Stomach (tissue), 9 donors: ENCODE results near the gene CAP1. TPM values are rescaled to one million over a fixed set of nuclear protein-coding genes. Genes with fewer than 3 reads are reported as not detected.
A peak's percentile ranks its signal among the peaks of the same experiment; 100 is the strongest.

Source experiments
- DNase-seq, 2 donors: peaks; one replicate each; pipeline versions ENCODE4 v3.0.0 to v3.0.0-alpha.2; 2013 to 2019
- H3K27ac ChIP-seq, 5 donors: fragments of 200-600 bp in 4 of 5; sonication (generic) in 4 of 5; one replicate each; pipeline ENCODE4 v1.5.1; 2013 to 2019; ENCODE audit warnings: mild to moderate bottlenecking in 1 of 5, moderate library complexity in 1 of 5
- H3K27me3 ChIP-seq, 3 donors: fragments of 200-600 bp; sonication (generic); one replicate each; pipeline ENCODE4 v1.5.1; 2017 to 2019; ENCODE audit warnings: mixed run types in 1 of 3
- H3K36me3 ChIP-seq, 4 donors: fragments of 200-600 bp; sonication (generic); 1 replicate in 3 of 4; 2 replicates in 1 of 4; pipeline ENCODE4 v1.5.1; 2016 to 2019
- H3K4me1 ChIP-seq, 4 donors: fragments of 200-600 bp; sonication (generic); one replicate each; pipeline ENCODE4 v1.5.1; 2016 to 2019
- H3K4me3 ChIP-seq, 4 donors: fragments of 200-600 bp; sonication (generic) in 3 of 4; one replicate each; pipeline ENCODE4 v1.5.1; 2016 to 2019; ENCODE audit warnings: mild to moderate bottlenecking in 1 of 4
- H3K9me3 ChIP-seq, 4 donors: fragments of 200-600 bp; sonication (generic); one replicate each; pipeline ENCODE4 v1.5.1; 2016 to 2019
- CTCF ChIP-seq, 7 experiments: fragments of 450-650 bp in 4 of 7; fragments of 200-600 bp in 3 of 7; sonication (generic) in 3 of 7; IDR thresholded peaks; one replicate each; pipeline ENCODE4 v1.5.1; 2016 to 2019; ENCODE audit warnings: antibody characterized with exemption in 7 of 7, control low read depth in 2 of 7, mild to moderate bottlenecking in 1 of 7
- EP300 ChIP-seq: sonication (generic); formaldehyde crosslinking; IDR thresholded peaks from one replicate; pipeline ENCODE4 v1.6.1; 2017; ENCODE audit warnings: antibody characterized with exemption
- POLR2A ChIP-seq, 4 donors: fragments of 450-650 bp; IDR thresholded peaks; one replicate each; pipeline ENCODE4 v1.6.1; 2016; ENCODE audit warnings: antibody characterized with exemption in 4 of 4, control low read depth in 2 of 4, mild to moderate bottlenecking in 1 of 4, moderate library complexity in 1 of 4
- POLR2AphosphoS5 ChIP-seq, 3 donors: sonication (generic); formaldehyde crosslinking; IDR thresholded peaks; one replicate each; pipeline ENCODE4 v1.6.1; 2016; ENCODE audit warnings: antibody characterized with exemption in 3 of 3
- WGBS, 5 donors: extraction: QIAGEN DNeasy Blood & Tissue Kit in 3 of 5; methylation state at CpG; one replicate each; pipeline versions ENCODE4 v1.1.5 to v1.1.7; 2013 to 2018; 5-methylcytosine and 5-hydroxymethylcytosine counted together
- intact Hi-C: fragments of 100-400 bp; cut with DNase I; formaldehyde crosslinking; loops from one replicate; pipeline ENCODE4 v1.15.1; 2023; ENCODE audit warnings: low total_unique reads
- polyA plus RNA-seq, 3 donors: library from polyadenylated mRNA; stranded (reverse); fragments of 200-250 nt; gene quantifications; one replicate each; pipeline ENCODE4 v1.2.3, GENCODE V29; 2013
- total RNA-seq, 5 donors: library from RNA; depleted of rRNA; stranded (reverse); fragments of >200 nt; gene quantifications; one replicate each; pipeline versions ENCODE4 v1.1.0 to v1.2.3, GENCODE V29; 2014 to 2016
- donor health status: healthy with polysubstance abuse.
- donor health status: Bipolar disorder and iron deficiency.
- donor health status: healthy.

Gene CAP1
- total and polyA plus RNA-seq, 8 donors = 95.5 to 252 (median 154) TPM

- TF ChIP-seq POLR2AphosphoS5 (IDR thresholded peaks at IDR 0.05) (no peak), EP300 (no peak), POLR2A (IDR thresholded peaks at IDR 0.05) (no peak), CTCF (IDR thresholded peaks at IDR 0.05) (no peak)
- intact Hi-C loops = no loop called here
- DNase-seq = no peak
- Histone ChIP-seq H3K9me3 (no peaks in the 10 kb centered on the region), H3K36me3 (peaks cover 22 to 44% (median 39%) of the 10 kb centered on the region in 4 donors), H3K4me1 (peaks cover 59 to 98% (median 76%) of the 10 kb centered on the region in 4 donors), H3K27ac (peak overlapping the region; percentile 10 to 86 (median 76)), H3K27me3 (no peaks in the 10 kb centered on the region), H3K4me3 (no peak overlapping the region)
- WGBS, 5 donors = 86 to 93% (median 90%) methylated on average over 1 of the region's 1 CpG
These were observed 17.5 kb downstream of the CAP1 start for GRCh38 chr1:40058097-40058452.

GRCh38 chr1:40058453-40059337 lies 18.2 kb downstream of the CAP1 start:
- WGBS, 5 donors = 63 to 71% (median 70%) methylated on average over 7 of the region's 7 CpGs
- Histone ChIP-seq H3K4me1 (peaks cover 57 to 98% (median 71%) of the 10 kb centered on the region in 4 donors), H3K9me3 (no peaks in the 10 kb centered on the region), H3K36me3 (peaks cover 28 to 50% (median 46%) of the 10 kb centered on the region in 4 donors), H3K27ac (peak overlapping the region; percentile 68 to 86 (median 76)), H3K27me3 (no peaks in the 10 kb centered on the region), H3K4me3 (peak overlapping the region in 1 of 4 donors; percentile 11)
- TF ChIP-seq EP300 (no peak), POLR2A (IDR thresholded peaks at IDR 0.05) (no peak), POLR2AphosphoS5 (IDR thresholded peaks at IDR 0.05) (no peak), CTCF (IDR thresholded peaks at IDR 0.05) (no peak)
- no peak for DNase-seq
- intact Hi-C loops = no loop called here

- WGBS, 5 donors = 20 to 38% (median 29%) methylated on average over 4 of the region's 4 CpGs
- intact Hi-C loops = no loop called here
- H3K9me3 ChIP-seq = no peaks in the 10 kb centered on the region
- peak in 1 of 2 donors; percentile 50 for DNase-seq
- H3K4me1 ChIP-seq = peaks cover 54 to 95% (median 67%) of the 10 kb centered on the region in 4 donors
- H3K27ac ChIP-seq = peak overlapping the region; percentile 68 to 86 (median 76)
- no peak for TF ChIP-seq EP300
- peak in 2 of 3 donors; percentile 42 to 58 for TF ChIP-seq POLR2AphosphoS5 (IDR thresholded peaks at IDR 0.05)
- peaks cover 35 to 57% (median 53%) of the 10 kb centered on the region in 4 donors for H3K36me3 ChIP-seq
- H3K27me3 ChIP-seq = no peaks in the 10 kb centered on the region
- H3K4me3 ChIP-seq = peak overlapping the region in 1 of 4 donors; percentile 11
These were observed 18.9 kb downstream of the CAP1 start for GRCh38 chr1:40059338-40059959.

GRCh38 chr1:40059960-40060750 lies 19.6 kb downstream of the CAP1 start:
- no peaks in the 10 kb centered on the region for H3K27me3 ChIP-seq
- 54 to 61% (median 58%) methylated on average over 7 of the region's 7 CpGs for WGBS, 5 donors
- H3K4me3 ChIP-seq = peak overlapping the region in 1 of 4 donors; percentile 11
- DNase-seq = no peak
- TF ChIP-seq CTCF (IDR thresholded peaks at IDR 0.05) (no peak), POLR2AphosphoS5 (IDR thresholded peaks at IDR 0.05) (no peak), POLR2A (IDR thresholded peaks at IDR 0.05) (no peak), EP300 (no peak)
- intact Hi-C loops = no loop called here
- H3K36me3 ChIP-seq = peaks cover 42 to 64% (median 60%) of the 10 kb centered on the region in 4 donors
- H3K27ac ChIP-seq = peak overlapping the region; percentile 61 to 86 (median 76)
- H3K4me1 ChIP-seq = peaks cover 48 to 95% (median 61%) of the 10 kb centered on the region in 4 donors
- no peaks in the 10 kb centered on the region for H3K9me3 ChIP-seq
